ENCODE measurements around the gene HIBCH. TPM values are rescaled to one million over a fixed set of nuclear protein-coding genes. Genes with fewer than 3 reads are reported as not detected.

Gene HIBCH
- total and polyA plus RNA-seq, 2 of the 13 experiments (the other 11 are each of a cell fraction or from before 2014, with no cell fraction given) = 18.8 to 49.5 TPM

DNA sequence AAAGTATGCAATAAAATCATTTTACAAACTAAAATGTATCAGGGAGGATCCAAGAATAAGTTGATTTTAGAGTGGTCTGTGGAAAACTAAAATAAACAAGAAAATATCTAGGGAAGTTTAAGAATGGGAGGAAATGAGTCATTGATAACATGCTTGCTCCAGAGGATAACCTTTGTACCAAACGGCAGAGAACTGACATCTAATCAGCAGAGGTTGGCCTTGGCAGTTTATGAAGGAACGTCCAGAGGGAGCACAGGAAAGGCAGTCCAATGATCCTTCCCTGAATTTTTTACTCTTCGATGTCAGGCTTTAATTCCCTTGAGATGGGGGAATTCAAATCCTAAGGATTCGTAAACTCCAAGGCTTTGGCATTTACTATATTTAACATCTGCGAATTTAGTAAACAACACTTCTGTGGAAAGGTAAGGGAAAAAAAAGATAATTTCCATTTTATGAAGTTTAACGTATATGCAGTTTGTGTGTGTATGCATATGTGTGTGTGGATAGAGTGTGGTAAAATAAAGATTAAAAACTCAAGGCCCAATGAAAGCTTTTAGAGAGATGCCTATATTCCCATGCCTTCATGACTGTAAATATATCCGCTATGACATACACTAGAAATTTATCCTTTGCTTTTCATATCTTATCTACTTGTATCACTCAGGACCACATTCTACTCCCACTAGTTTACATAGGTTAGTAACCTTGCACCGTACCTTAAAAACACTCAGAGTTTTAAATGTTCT lies 15.0 kb upstream of the HIBCH start:
- WGBS (ENCODE audit: low lambda C conversion rate) = 1% methylated on average over 8 of the region's 8 CpGs
- no peaks in the 10 kb centered on the region for H3K36me3 ChIP-seq (replicated peaks in 1 of 2; ENCODE audit: control insufficient read depth in 1 of 2, insufficient read depth in 2 of 2, low read length in 2 of 2)
- peak overlapping the region; percentile 84 for H3K27ac ChIP-seq (ENCODE audit: extremely low read length, insufficient read depth, low read length)
- no peaks in the 10 kb centered on the region for H4K20me1 ChIP-seq (ENCODE audit: insufficient read depth, low read length)
- FAIRE-seq (peak; percentile 98), ATAC-seq (peak; percentile 96), DNase-seq (ENCODE audit: low spot score) (peak; percentile 96)
- peak overlapping the region; percentile 83 for H3K4me2 ChIP-seq (ENCODE audit: low read depth, low read length)
- peaks cover 54% of the 10 kb centered on the region for H3K4me1 ChIP-seq (ENCODE audit: insufficient read depth, low read length)
- POLR2A ChIA-PET = interaction anchor here (1.2 kb wide), 1 partner anchor 15 kb away, joined by 3 read pairs; the partner anchor contains the start of gene HIBCH
- no peaks in the 10 kb centered on the region for H3K27me3 ChIP-seq (ENCODE audit: control insufficient read depth in 1 of 2, insufficient read depth in 2 of 2, low read length in 2 of 2)
- H3K9ac ChIP-seq (ENCODE audit: insufficient read depth, low read depth, low read length) = peak overlapping the region; percentile 65
- H3K9me3 ChIP-seq (ENCODE audit: low read length) = no peaks in the 10 kb centered on the region
- in situ Hi-C loops (cut with HindIII; ENCODE audit: extremely low pct_ligation_motif_present, low pct_unique_long_range_greater_than_20kb) = loop anchor here (5.0 to 25.0 kb wide), 2 partner anchors 38 to 178 kb away; no protein-coding TSS in a partner anchor
- H3K4me3 ChIP-seq (replicated peaks in 1 of 3; ENCODE audit: insufficient read depth in 1 of 3, low read depth in 2 of 3, low read length in 3 of 3) = peak overlapping the region; percentile 59 to 70 (median 67); a peak in 5 of 6 replicates
- CTCF ChIA-PET (ENCODE audit: low intra/inter-chr PET ratio, low total read pairs) = interaction anchor here (1.2 to 1.6 kb wide), 2 partner anchors 10 to 15 kb away, joined by 3 read pairs; partner anchors contain the start of gene HIBCH
- H3K79me2 ChIP-seq (ENCODE audit: insufficient read depth, low read length) = peaks cover 2% of the 10 kb centered on the region
- no peak overlapping the region for H2AFZ ChIP-seq (ENCODE audit: low read length)
- intact Hi-C loops (cut with micrococcal nuclease; ENCODE audit: unreplicated experiment) = loop anchor here (1.0 to 10.0 kb wide), 4 partner anchors 14 to 680 kb away; partner anchors contain the start of genes NAB1 and STAT1
- BruUV-seq (replicated peaks) = TSS peak; percentile 92
- TF ChIP-seq EZH2 (conservative IDR thresholded peaks at IDR 0.05; ENCODE audit: low read depth, low read length) = no peak
- TF ChIP-seq REPIN1 (CRISPR knock-in tag; IDR thresholded peaks at IDR 0.05; ENCODE audit: borderline replicate concordance, low read depth) = no peak; the same call in 1 of the 2 replicates
- peak; percentile 74 for TF ChIP-seq ZKSCAN8 (CRISPR knock-in tag; IDR thresholded peaks at IDR 0.05; ENCODE audit: borderline replicate concordance)
- TF ChIP-seq ZSCAN31 (CRISPR knock-in tag; IDR thresholded peaks at IDR 0.05; ENCODE audit: low read depth) = peak; percentile 57; the same call in 1 of the 2 replicates
- TF ChIP-seq SAP130 (CRISPR knock-in tag; IDR thresholded peaks at IDR 0.05; ENCODE audit: low read depth) = peak; percentile 92
- TF ChIP-seq RFX5 (IDR thresholded peaks at IDR 0.05; ENCODE audit: low read depth, low read length) = no peak
- no peak for TF ChIP-seq ZNF567 (CRISPR knock-in tag; IDR thresholded peaks at IDR 0.05; ENCODE audit: borderline replicate concordance)
- TF ChIP-seq, protein P1, sequence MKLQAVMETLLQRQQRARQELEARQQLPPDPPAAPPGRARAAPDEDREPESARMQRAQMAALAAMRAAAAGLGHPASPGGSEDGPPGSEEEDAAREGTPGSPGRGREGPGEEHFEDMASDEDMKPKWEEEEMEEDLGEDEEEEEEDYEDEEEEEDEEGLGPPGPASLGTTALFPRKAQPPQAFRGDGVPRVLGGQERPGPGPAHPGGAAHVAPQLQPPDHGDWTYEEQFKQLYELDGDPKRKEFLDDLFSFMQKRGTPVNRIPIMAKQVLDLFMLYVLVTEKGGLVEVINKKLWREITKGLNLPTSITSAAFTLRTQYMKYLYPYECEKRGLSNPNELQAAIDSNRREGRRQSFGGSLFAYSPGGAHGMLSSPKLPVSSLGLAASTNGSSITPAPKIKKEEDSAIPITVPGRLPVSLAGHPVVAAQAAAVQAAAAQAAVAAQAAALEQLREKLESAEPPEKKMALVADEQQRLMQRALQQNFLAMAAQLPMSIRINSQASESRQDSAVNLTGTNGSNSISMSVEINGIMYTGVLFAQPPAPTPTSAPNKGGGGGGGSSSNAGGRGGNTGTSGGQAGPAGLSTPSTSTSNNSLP (IDR thresholded peaks at IDR 0.05; ENCODE audit: low read depth, low read length) = peak; percentile 91
- TF ChIP-seq MTA3 (CRISPR knock-in tag; IDR thresholded peaks at IDR 0.05) = no peak
- no peak for TF ChIP-seq ZC3H4 (CRISPR knock-in tag; IDR thresholded peaks at IDR 0.05; ENCODE audit: borderline replicate concordance)
- peak; percentile 75; the same call in 1 of the 2 replicates for TF ChIP-seq ZNF335 (CRISPR knock-in tag; IDR thresholded peaks at IDR 0.05)
- TF ChIP-seq BHLHE40 (IDR thresholded peaks at IDR 0.05; ENCODE audit: low read length) = no peak
- TF ChIP-seq RXRB (CRISPR knock-in tag; IDR thresholded peaks at IDR 0.05; ENCODE audit: borderline replicate concordance) = peak; percentile 92
- peak; percentile 56; the same call in 1 of the 2 replicates for TF ChIP-seq ZFP1 (CRISPR knock-in tag; IDR thresholded peaks at IDR 0.05)
- TF ChIP-seq, protein P2, sequence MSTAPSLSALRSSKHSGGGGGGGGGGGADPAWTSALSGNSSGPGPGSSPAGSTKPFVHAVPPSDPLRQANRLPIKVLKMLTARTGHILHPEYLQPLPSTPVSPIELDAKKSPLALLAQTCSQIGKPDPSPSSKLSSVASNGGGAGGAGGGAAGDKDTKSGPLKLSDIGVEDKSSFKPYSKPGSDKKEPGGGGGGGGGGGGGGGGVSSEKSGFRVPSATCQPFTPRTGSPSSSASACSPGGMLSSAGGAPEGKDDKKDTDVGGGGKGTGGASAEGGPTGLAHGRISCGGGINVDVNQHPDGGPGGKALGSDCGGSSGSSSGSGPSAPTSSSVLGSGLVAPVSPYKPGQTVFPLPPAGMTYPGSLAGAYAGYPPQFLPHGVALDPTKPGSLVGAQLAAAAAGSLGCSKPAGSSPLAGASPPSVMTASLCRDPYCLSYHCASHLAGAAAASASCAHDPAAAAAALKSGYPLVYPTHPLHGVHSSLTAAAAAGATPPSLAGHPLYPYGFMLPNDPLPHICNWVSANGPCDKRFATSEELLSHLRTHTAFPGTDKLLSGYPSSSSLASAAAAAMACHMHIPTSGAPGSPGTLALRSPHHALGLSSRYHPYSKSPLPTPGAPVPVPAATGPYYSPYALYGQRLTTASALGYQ (CRISPR knock-in tag; IDR thresholded peaks at IDR 0.05) = peak; percentile 82; the same call in 1 of the 2 replicates
- peak; percentile 19; the same call in 1 of the 2 replicates for TF ChIP-seq ZNF878 (CRISPR knock-in tag; IDR thresholded peaks at IDR 0.05)
- TF ChIP-seq, protein P3, sequence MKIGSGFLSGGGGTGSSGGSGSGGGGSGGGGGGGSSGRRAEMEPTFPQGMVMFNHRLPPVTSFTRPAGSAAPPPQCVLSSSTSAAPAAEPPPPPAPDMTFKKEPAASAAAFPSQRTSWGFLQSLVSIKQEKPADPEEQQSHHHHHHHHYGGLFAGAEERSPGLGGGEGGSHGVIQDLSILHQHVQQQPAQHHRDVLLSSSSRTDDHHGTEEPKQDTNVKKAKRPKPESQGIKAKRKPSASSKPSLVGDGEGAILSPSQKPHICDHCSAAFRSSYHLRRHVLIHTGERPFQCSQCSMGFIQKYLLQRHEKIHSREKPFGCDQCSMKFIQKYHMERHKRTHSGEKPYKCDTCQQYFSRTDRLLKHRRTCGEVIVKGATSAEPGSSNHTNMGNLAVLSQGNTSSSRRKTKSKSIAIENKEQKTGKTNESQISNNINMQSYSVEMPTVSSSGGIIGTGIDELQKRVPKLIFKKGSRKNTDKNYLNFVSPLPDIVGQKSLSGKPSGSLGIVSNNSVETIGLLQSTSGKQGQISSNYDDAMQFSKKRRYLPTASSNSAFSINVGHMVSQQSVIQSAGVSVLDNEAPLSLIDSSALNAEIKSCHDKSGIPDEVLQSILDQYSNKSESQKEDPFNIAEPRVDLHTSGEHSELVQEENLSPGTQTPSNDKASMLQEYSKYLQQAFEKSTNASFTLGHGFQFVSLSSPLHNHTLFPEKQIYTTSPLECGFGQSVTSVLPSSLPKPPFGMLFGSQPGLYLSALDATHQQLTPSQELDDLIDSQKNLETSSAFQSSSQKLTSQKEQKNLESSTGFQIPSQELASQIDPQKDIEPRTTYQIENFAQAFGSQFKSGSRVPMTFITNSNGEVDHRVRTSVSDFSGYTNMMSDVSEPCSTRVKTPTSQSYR (CRISPR knock-in tag; IDR thresholded peaks at IDR 0.05; ENCODE audit: borderline replicate concordance) = peak; percentile 39; the same call in 1 of the 2 replicates
